Endothelial cell of umbilical vein (primary cell): ENCODE data around the gene ABCB9. TPM values are rescaled to one million over a fixed set of nuclear protein-coding genes. Genes with fewer than 3 reads are reported as not detected.
A peak's percentile ranks its signal among the peaks of the same experiment; 100 is the strongest.

Experiments used
- BruUV-seq: library from RNA; stranded (reverse); fragments of 400-500 nt; replicated peaks from 2 replicates; lab custom pipeline; 2021; lab: Mats Ljungman, UMichigan
- CTCF ChIA-PET: fragments of 300-600, 350-600 bp; sonication (Branson Sonifier 250); formaldehyde crosslinking; loops from one replicate; lab custom pipeline; 2021; ENCODE audit warnings: antibody characterized with exemption, inconsistent platforms; lab: Charles Lee
- POLR2A ChIA-PET: fragments of 300-600, 350-600 bp; sonication (Branson Sonifier 250); formaldehyde crosslinking; loops from one replicate; lab custom pipeline; 2021; ENCODE audit warnings: antibody characterized with exemption, inconsistent platforms; lab: Charles Lee
- DNase-seq: peaks from one replicate; pipeline ENCODE4 v3.0.0-alpha.2; 2011; ENCODE audit warnings: low read depth, low spot score
- FAIRE-seq: peaks from 2 replicates; lab custom pipeline; 2011; peaks lifted over from hg19 to GRCh38; lab: Jason Lieb, UNC
- H2AFZ ChIP-seq: 2 replicates; pipeline ENCODE4 v1.6.0; 2012; ENCODE audit warnings: low read depth, low read length, control low read depth, inconsistent platforms
- H3K27ac ChIP-seq: 2 replicates; pipeline ENCODE4 v1.5.1; 2011; ENCODE audit warnings: low read depth, mild to moderate bottlenecking, control low read depth, low read length, moderate library complexity; ENCODE audit not compliant: insufficient read depth
- H3K27me3 ChIP-seq, 2 experiments: 2 replicates each; pipeline versions ENCODE4 v1.6.0 to v1.6.1; 2011; ENCODE audit warnings: low read length in 2 of 2, mixed read lengths in 1 of 2; ENCODE audit not compliant: control insufficient read depth in 2 of 2, insufficient read depth in 2 of 2
- H3K36me3 ChIP-seq, 2 experiments: 2 replicates in 1 of 2; 3 replicates in 1 of 2; pipeline ENCODE4 v1.5.1; 2011; ENCODE audit warnings: low read length in 2 of 2, mild to moderate bottlenecking in 1 of 2, moderate library complexity in 1 of 2; ENCODE audit not compliant: control insufficient read depth in 2 of 2, insufficient read depth in 2 of 2; ENCODE audit errors: extremely low read depth in 1 of 2
- H3K4me1 ChIP-seq: 3 replicates; pipeline ENCODE4 v1.5.1; 2011; ENCODE audit warnings: mild to moderate bottlenecking, low read length; ENCODE audit not compliant: control insufficient read depth, insufficient read depth; ENCODE audit errors: extremely low read depth
- H3K4me2 ChIP-seq: 2 replicates; pipeline ENCODE4 v1.6.1; 2011; ENCODE audit warnings: low read length, control low read depth, mixed read lengths; ENCODE audit not compliant: insufficient read depth
- H3K4me3 ChIP-seq, 3 experiments: fragments of 200-600 bp in 1 of 3; sonication (generic), shearing (Covaris generic) in 1 of 3; replicated peaks in 1 of 3; 2 replicates each; pipeline ENCODE4 v1.5.1; 2011 to 2016; ENCODE audit warnings: control low read depth in 3 of 3, low read length in 3 of 3, mild to moderate bottlenecking in 2 of 3, inconsistent platforms in 1 of 3, low read depth in 1 of 3, moderate library complexity in 1 of 3; ENCODE audit not compliant: insufficient read depth in 1 of 3
- H3K79me2 ChIP-seq: 2 replicates; pipeline ENCODE4 v1.6.0; 2012; ENCODE audit warnings: low read length, inconsistent platforms; ENCODE audit not compliant: control insufficient read depth, insufficient read depth
- H3K9ac ChIP-seq: replicated peaks from 2 replicates; pipeline ENCODE3; 2011; ENCODE audit warnings: low read length, control low read depth; ENCODE audit not compliant: insufficient read depth; ENCODE audit errors: extremely low read depth
- H3K9me1 ChIP-seq: replicated peaks from 3 replicates; pipeline ENCODE4 v1.6.0; 2011; ENCODE audit warnings: mild to moderate bottlenecking, low read length; ENCODE audit not compliant: control insufficient read depth, insufficient read depth; ENCODE audit errors: extremely low read depth
- H3K9me3 ChIP-seq: replicated peaks from 2 replicates; pipeline ENCODE4 v1.5.1; 2012; ENCODE audit warnings: low read length, inconsistent platforms; ENCODE audit not compliant: control insufficient read depth, insufficient read depth
- H4K20me1 ChIP-seq: replicated peaks from 2 replicates; pipeline ENCODE3; 2011; ENCODE audit warnings: mild to moderate bottlenecking, low read length; ENCODE audit not compliant: control insufficient read depth, insufficient read depth; ENCODE audit errors: extremely low read depth
- EZH2 ChIP-seq: IDR thresholded peaks from 2 replicates; pipeline ENCODE4 v1.6.1; 2012; ENCODE audit warnings: borderline replicate concordance, low read depth, mild to moderate bottlenecking, moderate library complexity, low read length, inconsistent platforms; ENCODE audit not compliant: severe bottlenecking
- FOS ChIP-seq: IDR thresholded peaks from 2 replicates; pipeline ENCODE4 v1.6.1; 2011; ENCODE audit warnings: mild to moderate bottlenecking, low read length, moderate library complexity, borderline replicate concordance; ENCODE audit not compliant: insufficient read depth
- GATA2 ChIP-seq: IDR thresholded peaks from 2 replicates; pipeline ENCODE4 v1.7.0; 2011; ENCODE audit warnings: low read depth, mild to moderate bottlenecking, moderate library complexity, mixed read lengths, low read length; ENCODE audit not compliant: insufficient read length, insufficient read depth
- JUN ChIP-seq: IDR thresholded peaks from 2 replicates; pipeline ENCODE4 v1.6.1; 2011; ENCODE audit warnings: borderline replicate concordance, low read depth; ENCODE audit not compliant: insufficient read length, insufficient read depth
- MYC ChIP-seq: IDR thresholded peaks from one replicate; pipeline ENCODE4 v1.6.1; 2011; ENCODE audit warnings: mild to moderate bottlenecking, low read depth, low read length
- POLR2A ChIP-seq: IDR thresholded peaks from 2 replicates; pipeline ENCODE4 v1.6.1; 2012; ENCODE audit warnings: low read depth, mild to moderate bottlenecking, control low read depth, low read length
- POLR2AphosphoS5 ChIP-seq: IDR thresholded peaks from 2 replicates; pipeline ENCODE4 v1.6.1; 2012; ENCODE audit warnings: low read depth, mild to moderate bottlenecking, control low read depth, low read length, moderate library complexity; ENCODE audit not compliant: insufficient read depth
- dilution Hi-C: fragments of 300-500 bp; cut with MboI; formaldehyde crosslinking; loops from one replicate; pipeline ENCODE4 v1.15.0; 2019; ENCODE audit warnings: low sequenced_read_pairs; ENCODE audit not compliant: extremely low pct_ligation_motif_present
- intact Hi-C: fragments of 100-400 bp; cut with micrococcal nuclease; formaldehyde crosslinking; loops from one replicate; pipeline ENCODE4 v1.10.0; 2022
- polyA plus RNA-seq, 4 experiments: library from polyadenylated mRNA; depleted of rRNA in 3 of 4; stranded (reverse) in 3 of 4; unstranded in 1 of 4; fragments of >200 nt; gene quantifications; 2 replicates each; pipeline versions ENCODE4 v1.2.1 to v1.2.3, GENCODE V29; 2011 to 2012; ENCODE audit warnings: missing spikeins in 1 of 4
- total RNA-seq: library from RNA; stranded (reverse); gene quantifications from 2 replicates; pipeline ENCODE4 v1.2.3, GENCODE V29; 2021
- TF ChIP-seq, protein P1 (sequence below): IDR thresholded peaks from 2 replicates; pipeline ENCODE4 v1.6.1; 2011; ENCODE audit not compliant: insufficient read depth, insufficient read length

Gene ABCB9
- total and polyA plus RNA-seq, 2 donors (not counting 3 experiments of a cell fraction or from before 2014, with no cell fraction given) = 11.7 to 16.9 TPM

DNA sequence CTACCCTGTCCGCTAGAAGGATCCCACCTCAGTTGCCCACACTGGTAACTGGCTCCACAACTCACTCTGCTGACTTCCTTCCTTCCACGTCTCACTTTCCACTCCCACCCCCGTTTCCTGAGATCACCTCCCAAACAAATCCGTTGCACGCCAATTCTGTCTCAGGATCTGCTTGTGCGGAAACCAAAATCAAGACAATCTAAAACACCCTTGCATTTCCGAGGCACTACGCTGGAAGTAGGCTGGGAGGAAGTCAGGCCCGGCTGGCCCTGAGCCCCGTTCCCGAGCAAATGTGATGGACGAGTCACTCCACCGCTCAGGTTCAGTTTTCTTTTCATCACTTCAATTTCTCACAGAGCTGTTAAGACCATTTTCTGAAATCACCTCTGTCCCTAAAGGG is 23.1 kb downstream of the ABCB9 start:
- peaks cover 43% of the 10 kb centered on the region for H3K4me1 ChIP-seq
- H3K79me2 ChIP-seq = no peaks in the 10 kb centered on the region
- H3K9me3 ChIP-seq = no peaks in the 10 kb centered on the region
- peak overlapping the region; percentile 66 for H2AFZ ChIP-seq
- BruUV-seq = no TSS peak
- intact Hi-C loops = loop anchor here (1.0 to 5.0 kb wide), 2 partner anchors 32 to 46 kb away; partner anchors contain the start of genes OGFOD2 and VPS37B
- H3K27me3 ChIP-seq = no peaks in the 10 kb centered on the region
- H3K27ac ChIP-seq = peak overlapping the region; percentile 54
- no peaks in the 10 kb centered on the region for H3K36me3 ChIP-seq
- H3K9ac ChIP-seq = peak overlapping the region; percentile 20
- H3K9me1 ChIP-seq = no peaks in the 10 kb centered on the region
- no peak for TF ChIP-seq MYC
- peak; percentile 49 for TF ChIP-seq POLR2AphosphoS5
- TF ChIP-seq, protein P1, sequence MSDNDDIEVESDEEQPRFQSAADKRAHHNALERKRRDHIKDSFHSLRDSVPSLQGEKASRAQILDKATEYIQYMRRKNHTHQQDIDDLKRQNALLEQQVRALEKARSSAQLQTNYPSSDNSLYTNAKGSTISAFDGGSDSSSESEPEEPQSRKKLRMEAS = no peak
- TF ChIP-seq GATA2 = peak; percentile 53
- TF ChIP-seq JUN = peak; percentile 20
- CTCF ChIA-PET = interaction anchor here (1.4 to 19.1 kb wide), 2 partner anchors 73 to 83 kb away, joined by 3 to 200 read pairs; no protein-coding TSS in a partner anchor
- H4K20me1 ChIP-seq = no peaks in the 10 kb centered on the region
- DNase-seq = peak; percentile 70
- no peak overlapping the region for H3K4me3 ChIP-seq
- POLR2A ChIA-PET = no interaction called here
- peak overlapping the region; percentile 49 for H3K4me2 ChIP-seq
- dilution Hi-C loops = no loop called here
- peak; percentile 97 for FAIRE-seq

DNA sequence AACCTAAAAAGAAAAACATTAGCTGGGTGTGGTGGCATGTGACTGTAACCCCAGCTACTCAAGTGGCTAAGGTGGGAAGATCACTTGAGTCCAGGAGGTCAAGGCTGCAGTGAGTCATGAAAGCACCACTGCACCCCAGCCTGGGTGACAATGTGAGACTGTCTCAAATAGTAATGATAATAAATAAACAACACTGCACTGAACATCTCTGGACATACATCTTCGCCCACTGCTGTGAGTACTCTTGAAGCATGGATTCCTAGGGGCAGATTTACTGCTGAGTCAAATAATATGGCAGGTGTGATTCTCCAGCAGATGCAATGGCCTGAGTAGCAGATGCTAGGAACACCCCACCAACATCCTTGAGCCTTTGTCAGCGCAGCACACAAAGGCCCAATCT is 23.6 kb downstream of the ABCB9 start:
- Histone ChIP-seq H3K4me1 (peaks cover 41% of the 10 kb centered on the region), H3K27ac (peak overlapping the region; percentile 54), H3K4me3 (no peak overlapping the region), H3K4me2 (no peak overlapping the region), H3K9ac (no peak overlapping the region), H2AFZ (no peak overlapping the region), H3K9me3 (no peaks in the 10 kb centered on the region), H3K79me2 (no peaks in the 10 kb centered on the region), H3K9me1 (no peaks in the 10 kb centered on the region), H4K20me1 (no peaks in the 10 kb centered on the region), H3K36me3 (peaks cover 0 to 2% of the 10 kb centered on the region in 2 experiments), H3K27me3 (no peaks in the 10 kb centered on the region)
- CTCF ChIA-PET = interaction anchor here (19.1 kb wide), 1 partner anchor 82 kb away, joined by 200 read pairs; no protein-coding TSS in a partner anchor
- FAIRE-seq (no peak), DNase-seq (no peak)
- no TSS peak for BruUV-seq
- POLR2A ChIA-PET = interaction anchor here (0.6 kb wide), 1 partner anchor 26 kb away, joined by 8 read pairs; no protein-coding TSS in a partner anchor
- dilution Hi-C loops = no loop called here
- intact Hi-C loops = loop anchor here (1.0 to 5.0 kb wide), 2 partner anchors 33 to 45 kb away; partner anchors contain the start of genes OGFOD2 and VPS37B
- TF ChIP-seq POLR2AphosphoS5 (no peak), MYC (no peak), FOS (no peak), EZH2 (no peak), POLR2A (peak; percentile 8), GATA2 (no peak), JUN (no peak)
- TF ChIP-seq, protein P1 = no peak
